OCI-LY7 (cell line): ENCODE measurements around the gene UNC5A. TPM values are rescaled to one million over a fixed set of nuclear protein-coding genes. Genes with fewer than 3 reads are reported as not detected.

Experiments
- BruUV-seq: library from RNA; stranded (reverse); fragments of 400-500 nt; replicated peaks from 2 replicates; lab custom pipeline; 2021; lab: Mats Ljungman, UMichigan
- CTCF ChIA-PET: fragments of 300-600 bp; sonication (Branson Sonifier 250); formaldehyde crosslinking; loops from one replicate; lab custom pipeline; 2022; ENCODE audit warnings: antibody characterized with exemption; ENCODE audit not compliant: unreplicated experiment; lab: Charles Lee
- POLR2A ChIA-PET: fragments of 300-600 bp; sonication (Branson Sonifier 250); formaldehyde crosslinking; loops from one replicate; lab custom pipeline; 2022; ENCODE audit warnings: antibody characterized with exemption; lab: Charles Lee
- DNase-seq: peaks from one replicate; pipeline ENCODE4 v3.0.0-alpha.2; 2015; ENCODE audit warnings: low spot score
- H2AFZ ChIP-seq: fragments of 200-600 bp; sonication (generic), shearing (Covaris generic); 2 replicates; pipeline ENCODE4 v1.6.1; 2014; ENCODE audit warnings: mild to moderate bottlenecking, antibody characterized with exemption, low read length, moderate library complexity
- H3K27ac ChIP-seq: fragments of 200-600 bp; sonication (generic); 2 replicates; pipeline ENCODE4 v1.5.1; 2014; ENCODE audit warnings: mixed run types, low read depth, mild to moderate bottlenecking, moderate library complexity, low read length, inconsistent platforms; ENCODE audit not compliant: poor library complexity, severe bottlenecking
- H3K36me3 ChIP-seq: fragments of 200-600 bp; sonication (generic); 2 replicates; pipeline ENCODE4 v1.6.1; 2014; ENCODE audit warnings: mild to moderate bottlenecking, antibody characterized with exemption, low read length, moderate library complexity, mixed read lengths; ENCODE audit not compliant: insufficient read depth
- H3K4me1 ChIP-seq: fragments of 200-600 bp; sonication (generic); 2 replicates; pipeline ENCODE4 v1.5.1; 2014; ENCODE audit warnings: mild to moderate bottlenecking, low read length; ENCODE audit not compliant: insufficient read depth, poor library complexity, severe bottlenecking
- H3K4me2 ChIP-seq: fragments of 200-600 bp; sonication (generic); 2 replicates; pipeline ENCODE4 v1.6.1; 2014; ENCODE audit warnings: mild to moderate bottlenecking, low read length
- H3K4me3 ChIP-seq: fragments of 200-600 bp; sonication (generic); 2 replicates; pipeline ENCODE4 v1.5.1; 2014; ENCODE audit warnings: mild to moderate bottlenecking, low read depth, low read length; ENCODE audit not compliant: poor library complexity, severe bottlenecking
- H3K79me2 ChIP-seq: fragments of 200-600 bp; sonication (generic); 2 replicates; pipeline ENCODE4 v1.6.1; 2016; ENCODE audit warnings: low read depth, mild to moderate bottlenecking, low read length, moderate library complexity, mixed read lengths; ENCODE audit not compliant: insufficient read depth
- H3K9me2 ChIP-seq: fragments of 200-600 bp; sonication (generic); 2 replicates; pipeline ENCODE4 v1.6.1; 2016; ENCODE audit warnings: mild to moderate bottlenecking, low read length, mixed read lengths; ENCODE audit not compliant: insufficient read depth
- H3K9me3 ChIP-seq: fragments of 200-600 bp; sonication (generic); 2 replicates; pipeline ENCODE4 v1.6.1; 2014; ENCODE audit warnings: mild to moderate bottlenecking, mixed run types, low read length, mixed read lengths
- H4K20me1 ChIP-seq: fragments of 200-600 bp; sonication (generic); 2 replicates; pipeline ENCODE4 v1.6.1; 2014; ENCODE audit warnings: mild to moderate bottlenecking, antibody characterized with exemption, low read length, moderate library complexity, mixed read lengths; ENCODE audit not compliant: insufficient read depth
- CTCF ChIP-seq: fragments of 200-600 bp; sonication (generic); conservative IDR thresholded peaks from 2 replicates; pipeline ENCODE4 v1.5.1; 2014; ENCODE audit warnings: mild to moderate bottlenecking, antibody characterized with exemption, low read length, moderate library complexity, mixed read lengths
- EZH2phosphoT487 ChIP-seq: fragments of 200-600 bp; sonication (generic); IDR thresholded peaks from 2 replicates; pipeline ENCODE4 v1.6.1; 2018; ENCODE audit warnings: low read depth, borderline replicate concordance, mild to moderate bottlenecking, mixed run types, antibody characterized with exemption, low read length, moderate library complexity, mixed read lengths
- intact Hi-C: fragments of 100-400 bp; cut with micrococcal nuclease; formaldehyde crosslinking; loops from one replicate; pipeline ENCODE4 v1.10.0; 2022; ENCODE audit not compliant: unreplicated experiment
- total RNA-seq, 2 experiments: library from RNA; depleted of rRNA in 1 of 2; stranded (reverse); fragments of >200 nt in 1 of 2; shearing (Covaris generic) in 1 of 2; gene quantifications; 2 replicates each; pipeline ENCODE4 v1.2.3, GENCODE V29; 2014 to 2022

The UNC5A gene
- total RNA-seq, 2 experiments from 2014 or later: not detected

GRCh38 chr5:176855598-176855997 lies 45.2 kb downstream of the UNC5A start:
- H3K9me2 ChIP-seq: no peaks in the 10 kb centered on the region
- CTCF ChIA-PET: no interaction called here
- no peak for TF ChIP-seq EZH2phosphoT487
- no peak for TF ChIP-seq CTCF

GRCh38 chr5:176856746-176857145 lies 46.4 kb downstream of the UNC5A start:
- TF ChIP-seq EZH2phosphoT487 (no peak), CTCF (no peak)
- CTCF ChIA-PET: no interaction called here

More at GRCh38 chr5:176855598-176855997, 45.2 kb downstream of the UNC5A start:
- no peaks in the 10 kb centered on the region for H3K36me3 ChIP-seq
- H3K27ac ChIP-seq: no peak overlapping the region
- no peak overlapping the region for H3K4me2 ChIP-seq
- intact Hi-C loops: no loop called here
- H4K20me1 ChIP-seq: no peaks in the 10 kb centered on the region
- no TSS peak for BruUV-seq
- H3K79me2 ChIP-seq: no peaks in the 10 kb centered on the region
- H3K4me3 ChIP-seq: no peak overlapping the region
- POLR2A ChIA-PET: interaction anchor here (0.6 kb wide), 1 partner anchor 105 kb away, joined by 3 read pairs; no protein-coding TSS in a partner anchor
- H3K9me3 ChIP-seq: no peaks in the 10 kb centered on the region
- no peaks in the 10 kb centered on the region for H3K4me1 ChIP-seq
- no peak overlapping the region for H2AFZ ChIP-seq
- no peak for DNase-seq

GRCh38 chr5:176857216-176857893 lies 47.0 kb downstream of the UNC5A start:
- no peak overlapping the region for H3K27ac ChIP-seq
- TF ChIP-seq EZH2phosphoT487 (no peak), CTCF (no peak)
- no peaks in the 10 kb centered on the region for H3K36me3 ChIP-seq
- H3K4me2 ChIP-seq: no peak overlapping the region
- no peaks in the 10 kb centered on the region for H3K9me2 ChIP-seq
- no peaks in the 10 kb centered on the region for H3K4me1 ChIP-seq
- H3K79me2 ChIP-seq: no peaks in the 10 kb centered on the region
- no peak overlapping the region for H3K4me3 ChIP-seq
- no peak for DNase-seq
- ChIA-PET CTCF (no interaction called here), POLR2A (no interaction called here)
- intact Hi-C loops: no loop called here
- no peak overlapping the region for H2AFZ ChIP-seq
- H4K20me1 ChIP-seq: no peaks in the 10 kb centered on the region
- no TSS peak for BruUV-seq
- no peaks in the 10 kb centered on the region for H3K9me3 ChIP-seq

More at GRCh38 chr5:176856746-176857145, 46.4 kb downstream of the UNC5A start:
- Histone ChIP-seq H3K79me2 (no peaks in the 10 kb centered on the region), H4K20me1 (no peaks in the 10 kb centered on the region), H3K4me2 (no peak overlapping the region), H3K9me2 (no peaks in the 10 kb centered on the region), H2AFZ (no peak overlapping the region), H3K4me1 (no peaks in the 10 kb centered on the region), H3K36me3 (no peaks in the 10 kb centered on the region), H3K4me3 (no peak overlapping the region), H3K9me3 (no peaks in the 10 kb centered on the region), H3K27ac (no peak overlapping the region)
- POLR2A ChIA-PET: no interaction called here
- DNase-seq: no peak
- no TSS peak for BruUV-seq
- intact Hi-C loops: no loop called here
